ENCODE data around the gene GOLGA3.
"Not testable (repeated sequence)": the region's sequence is repeated elsewhere in the genome, so short reads cannot be mapped to it uniquely, and the experiment has no call there.

The GOLGA3 gene

GRCh38 chr12:132847363-132848356 lies 19.0 kb upstream of the GOLGA3 start:
- no peak for DNase-seq

- DNase-seq, result not testable (repeated sequence)
Measured at GRCh38 chr12:132844681-132845080, 16.0 kb upstream of the GOLGA3 start.

DNA sequence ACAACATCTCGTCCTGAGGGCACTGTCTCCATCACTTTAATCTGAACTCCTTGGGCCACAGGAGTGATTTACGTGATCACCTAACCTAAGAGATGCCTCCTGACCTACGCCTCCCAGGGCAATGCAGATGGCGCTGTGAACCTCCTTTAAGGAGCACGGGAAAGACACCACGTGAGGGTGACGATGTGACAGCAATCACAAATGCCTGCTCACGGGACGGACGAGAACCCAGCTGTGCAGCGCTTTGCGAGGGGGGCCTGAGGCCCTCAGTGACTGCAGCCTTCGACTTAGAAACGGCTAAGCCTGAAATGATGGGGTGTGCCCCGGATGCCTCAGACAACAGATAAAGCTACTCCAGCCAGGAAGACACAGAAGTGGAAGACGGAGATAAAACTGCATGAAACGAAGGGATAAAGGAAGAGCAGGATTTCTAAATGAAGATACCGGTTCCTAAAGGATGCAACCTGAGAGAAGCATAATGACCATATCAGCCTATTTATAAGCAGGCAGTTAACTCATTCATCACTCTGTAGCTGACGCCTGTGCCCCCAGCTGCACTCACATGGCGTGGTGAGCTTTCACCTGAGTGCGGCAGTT lies 13.9 kb upstream of the GOLGA3 start:
- no peak for DNase-seq

DNA sequence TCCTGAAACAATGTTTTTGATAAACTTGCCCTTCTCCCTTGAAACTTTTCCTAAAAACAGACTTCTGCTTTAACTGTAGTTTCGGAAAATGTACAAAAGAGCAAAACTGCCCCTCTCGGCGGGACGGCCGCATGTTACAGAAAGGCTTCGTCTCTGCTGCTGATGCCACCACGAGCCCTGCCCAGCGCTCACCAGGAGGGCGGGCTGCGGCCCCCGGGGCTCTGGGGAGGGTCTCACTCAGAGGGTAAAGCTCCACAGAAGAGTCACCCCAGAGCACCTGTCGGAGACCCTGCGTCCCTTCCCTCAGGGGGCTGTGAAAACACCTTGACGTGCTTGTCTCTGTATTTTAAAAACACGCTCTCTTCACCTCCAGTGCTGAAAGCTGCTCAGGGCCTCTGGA lies 12.5 kb upstream of the GOLGA3 start:
- DNase-seq, result no peak

- no peak for DNase-seq
Measured at GRCh38 chr12:132840536-132840935, 11.9 kb upstream of the GOLGA3 start.

GRCh38 chr12:132839558-132840235 lies 11.0 kb upstream of the GOLGA3 start:
- no peak for DNase-seq

DNA sequence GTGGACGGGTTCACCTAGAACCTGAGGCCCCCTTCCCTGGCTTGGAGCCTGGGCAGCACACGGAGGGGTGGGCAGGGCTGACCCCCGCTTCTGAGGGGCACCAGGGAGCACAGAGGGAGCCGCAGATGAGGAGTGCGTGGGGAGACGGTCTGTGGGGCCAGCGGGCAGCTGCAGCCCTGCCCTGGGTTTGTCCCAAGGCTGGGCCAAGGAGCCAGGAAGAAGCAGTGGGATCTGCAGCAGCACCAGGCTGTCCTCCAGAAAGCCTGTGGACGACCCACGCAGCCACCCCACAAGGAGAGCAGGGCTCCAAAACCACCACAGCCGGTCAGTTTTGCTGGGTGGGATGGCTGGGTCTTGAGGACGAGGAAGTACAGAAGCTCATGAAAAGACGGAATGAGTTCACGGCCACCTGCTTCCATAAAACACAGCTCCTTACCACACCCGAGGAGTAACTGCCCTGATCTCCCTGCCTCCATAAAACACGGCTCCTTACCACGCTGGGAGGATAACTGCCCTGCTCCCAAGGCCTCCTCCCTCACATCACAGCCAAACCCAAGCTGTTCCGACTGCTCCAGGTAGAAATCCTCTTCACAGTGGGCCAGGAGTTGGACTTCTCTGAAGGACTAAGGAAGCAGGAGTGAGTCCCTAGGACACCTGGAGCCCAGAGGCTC lies 9.9 kb upstream of the GOLGA3 start:
- DNase-seq, result no peak

- DNase-seq, result no peak
Measured at GRCh38 chr12:132837693-132838409, 9.2 kb upstream of the GOLGA3 start.

DNA sequence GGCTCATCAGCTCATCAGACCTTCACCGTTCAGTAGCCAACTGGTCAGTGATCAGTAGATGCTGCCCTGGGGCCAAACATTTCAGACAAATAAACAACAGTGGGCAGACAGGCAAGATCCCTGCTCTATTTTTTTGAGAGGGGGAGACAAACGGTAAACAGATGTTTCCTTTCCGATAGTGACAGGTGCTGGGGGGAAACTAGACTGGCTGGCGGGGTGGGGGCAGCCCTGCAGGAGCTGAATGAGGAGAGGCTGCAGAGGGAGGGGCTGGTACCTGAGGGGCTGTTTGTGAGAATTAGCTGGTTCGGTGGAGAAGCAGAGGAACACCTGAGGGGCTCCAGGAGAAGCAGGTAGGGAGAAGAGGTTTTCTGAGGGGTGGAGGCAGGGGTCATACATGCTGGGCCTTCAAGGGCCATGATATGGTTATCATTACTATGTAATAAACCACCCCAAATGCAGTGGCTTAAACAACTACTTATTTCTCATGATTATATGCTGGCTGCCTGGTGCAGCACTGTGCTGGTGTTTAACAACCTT lies 8.2 kb upstream of the GOLGA3 start:
- DNase-seq, result no peak

- DNase-seq, result not testable (repeated sequence)
Measured at GRCh38 chr12:132836230-132836629, 7.6 kb upstream of the GOLGA3 start.

DNA sequence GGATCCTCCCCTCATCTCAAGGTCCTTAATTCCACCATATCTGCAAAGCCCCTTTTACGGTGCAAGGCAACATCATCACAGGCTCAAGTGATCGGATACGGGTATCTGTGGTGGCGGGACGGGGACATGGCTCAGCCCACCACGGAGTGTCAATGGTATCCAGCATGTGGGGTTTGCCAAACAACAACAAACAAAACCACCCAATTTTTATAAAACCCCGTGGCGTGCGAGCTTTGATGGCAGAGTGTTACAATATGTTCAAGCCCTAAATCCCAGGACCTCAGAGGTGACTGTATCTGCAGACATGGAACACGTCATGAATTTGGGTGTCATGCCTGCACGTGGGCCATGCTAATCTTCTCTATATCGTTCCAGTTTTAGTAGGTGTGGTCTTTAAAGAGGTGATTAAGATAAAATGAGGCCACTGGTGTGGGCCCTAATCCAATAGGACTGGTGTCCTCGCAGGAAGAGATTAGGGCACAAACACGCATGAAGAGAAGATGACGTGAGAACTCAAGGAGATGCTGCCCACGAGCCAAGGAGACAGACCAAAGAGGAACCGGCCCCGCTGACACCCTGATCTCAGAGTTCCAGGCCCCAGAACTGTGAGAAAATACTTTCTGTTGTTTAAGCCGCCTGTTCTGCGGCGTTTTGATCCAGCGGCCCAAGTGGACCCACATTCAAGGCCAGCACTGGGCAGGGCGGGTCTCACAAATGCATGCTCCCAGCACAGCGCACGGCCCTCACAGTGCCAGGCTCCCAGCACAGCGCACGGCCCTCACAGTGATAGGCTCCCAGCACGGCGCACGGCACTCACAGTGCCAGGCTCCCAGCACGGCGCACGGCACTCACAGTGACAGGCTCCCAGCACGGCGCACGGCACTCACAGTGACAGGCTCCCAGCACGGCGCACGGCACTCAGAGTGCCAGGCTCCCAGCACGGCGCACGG lies 6.7 kb upstream of the GOLGA3 start:
- DNase-seq, result no peak

DNA sequence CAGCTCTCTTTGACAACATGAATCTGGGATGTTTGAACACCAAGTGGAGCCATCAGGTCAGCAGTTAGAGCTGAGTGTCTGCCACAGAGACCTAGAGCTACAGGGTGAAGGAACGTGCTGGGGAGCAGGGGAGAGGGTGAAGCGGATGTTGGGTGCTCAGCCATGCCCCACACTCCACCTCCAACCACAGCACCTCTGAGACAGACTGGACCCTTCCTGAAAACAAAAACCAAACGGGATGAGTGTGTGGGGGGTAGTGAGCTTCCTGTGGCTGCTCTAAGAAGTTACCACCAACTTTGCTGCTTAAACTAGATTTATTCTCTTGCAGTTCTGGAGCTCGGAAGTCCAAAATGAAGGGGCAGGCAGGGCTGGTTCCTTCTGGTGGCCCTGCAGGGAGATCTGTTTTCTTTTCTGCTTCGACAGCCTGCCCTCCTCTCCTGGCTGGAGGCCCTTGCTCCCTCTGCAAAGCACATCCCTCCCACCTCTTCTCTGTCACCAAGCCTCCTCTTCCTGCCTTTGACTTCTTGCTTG lies 5.6 kb upstream of the GOLGA3 start:
- DNase-seq, result no peak

DNA sequence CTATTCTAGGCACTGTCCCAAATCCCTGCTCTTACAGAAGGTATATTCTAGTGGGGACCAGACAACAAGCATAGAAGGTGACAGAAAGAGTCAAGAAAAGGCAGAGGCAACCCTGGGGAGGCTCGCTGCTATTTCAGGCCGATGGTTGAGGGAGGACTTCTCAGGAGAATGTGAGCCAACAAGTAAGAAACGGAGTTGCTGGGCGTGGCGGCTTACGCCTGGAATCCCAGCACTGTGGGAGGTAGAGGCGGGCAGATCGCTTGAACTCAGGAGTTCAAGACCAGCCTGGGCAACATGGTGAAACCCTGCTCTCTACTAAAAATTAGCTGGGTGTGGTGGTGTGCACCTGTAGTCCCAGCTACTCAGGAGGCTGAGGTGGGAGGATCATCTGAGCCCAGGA lies 4.7 kb upstream of the GOLGA3 start:
- no peak for DNase-seq

GRCh38 chr12:132831771-132832170 lies 3.1 kb upstream of the GOLGA3 start:
- no peak for DNase-seq

DNA sequence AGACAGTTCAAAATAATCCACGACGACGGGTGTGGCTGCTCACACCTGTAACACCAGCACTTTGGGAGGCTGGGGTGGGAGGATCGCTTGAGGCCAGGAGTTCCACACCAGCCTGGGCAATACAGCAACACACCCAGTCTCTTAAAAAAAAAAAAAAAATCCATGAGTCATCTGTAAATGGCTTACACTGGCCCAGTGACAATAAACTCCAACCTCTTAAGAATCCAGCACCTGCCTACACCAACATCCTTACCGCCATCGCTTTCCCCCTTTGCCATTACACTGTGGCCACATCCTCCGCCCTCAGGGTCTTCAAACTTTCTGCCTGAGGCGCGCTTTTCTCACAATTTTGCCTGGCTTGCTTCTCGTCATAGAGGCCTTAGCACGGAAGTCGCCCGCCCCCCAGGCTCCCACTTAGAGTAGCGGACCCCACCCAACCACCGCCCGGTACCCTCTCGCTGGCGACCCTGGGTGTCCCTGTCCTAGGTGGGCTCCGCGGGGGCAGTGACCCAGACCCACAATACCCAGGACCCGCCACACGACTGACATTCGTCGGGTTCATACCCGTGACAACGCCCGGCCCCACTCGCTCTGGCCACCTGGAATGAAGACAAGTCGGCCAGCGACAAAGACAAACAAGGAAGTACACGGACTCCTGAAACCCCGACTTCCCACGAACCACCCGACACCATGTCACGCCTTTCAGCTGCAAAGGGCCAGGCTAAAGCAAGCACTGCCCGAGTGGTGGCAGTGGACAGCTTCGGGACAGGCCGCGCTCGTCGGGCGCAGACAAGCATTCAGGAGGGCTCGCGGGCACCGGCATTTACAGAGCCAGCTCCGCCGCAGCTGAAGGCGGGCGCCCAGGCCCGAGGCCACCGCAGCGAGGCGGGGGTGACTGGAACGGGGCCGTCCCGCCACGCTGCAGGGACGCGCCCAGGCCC lies 636 bp downstream of the GOLGA3 start:
- DNase-seq, result no peak

GRCh38 chr12:132825861-132826260 lies 2.8 kb downstream of the GOLGA3 start:
- no peak for DNase-seq

- no peak for DNase-seq
Measured at GRCh38 chr12:132825089-132825488, 3.6 kb downstream of the GOLGA3 start.

DNA sequence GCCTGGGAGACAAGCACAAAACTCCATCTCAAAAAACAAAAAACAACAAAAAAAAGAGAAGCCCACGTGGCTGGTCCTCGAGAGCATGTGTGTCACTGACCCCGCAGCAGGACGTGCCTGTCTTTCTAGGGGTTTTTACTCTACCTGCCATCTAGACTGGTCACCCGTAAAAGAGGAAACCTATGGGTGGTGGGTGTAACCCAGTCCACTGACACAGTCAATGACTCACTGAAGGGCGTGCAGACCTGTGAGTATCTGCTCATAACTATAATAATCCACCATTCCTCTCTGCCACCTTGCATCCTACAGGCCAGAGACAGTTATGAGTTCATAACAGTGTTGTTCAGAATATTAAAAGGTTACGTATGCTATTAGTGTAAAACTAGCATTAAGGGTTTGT lies 4.6 kb downstream of the GOLGA3 start:
- no peak for DNase-seq

GRCh38 chr12:132818562-132818961 lies 10.1 kb downstream of the GOLGA3 start:
- no peak for DNase-seq

DNA sequence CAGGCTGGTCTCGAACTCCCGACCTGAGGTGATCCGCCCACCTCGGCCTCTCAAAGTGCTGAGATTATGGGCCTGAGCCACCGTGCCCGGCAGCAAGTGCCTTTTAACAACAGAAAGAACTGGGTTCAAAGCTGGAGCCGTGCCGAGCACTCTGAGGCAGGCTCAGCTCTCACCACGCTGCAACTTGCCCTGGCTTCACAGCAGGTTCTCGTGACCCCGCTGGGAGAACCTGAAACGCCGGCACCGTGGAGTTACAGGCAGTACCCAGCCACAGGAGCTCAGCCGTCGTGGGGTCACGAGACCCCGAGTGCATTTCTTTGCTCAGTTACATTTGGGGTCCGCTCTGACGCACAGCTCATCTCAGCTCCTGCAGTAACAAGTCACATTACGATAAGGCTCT lies 14.4 kb downstream of the GOLGA3 start:
- no peak for DNase-seq
